A549 treated with CORT108297 at 1 μM for 4 hours (cell line): ENCODE measurements around the gene PANK2. TPM values are rescaled to one million over a fixed set of nuclear protein-coding genes. Genes with fewer than 3 reads are reported as not detected.

ENCODE experiments used
- total RNA-seq: library from RNA; stranded (reverse); fragments of 200-300 nt; extraction: Qiagen RNA extraction; gene quantifications from 5 replicates; pipeline ENCODE4 v1.2.3, GENCODE V29; 2022

The PANK2 gene
- total RNA-seq = 51.5 to 61.3 TPM (median 53.6 TPM) in 5 replicates

DNA sequence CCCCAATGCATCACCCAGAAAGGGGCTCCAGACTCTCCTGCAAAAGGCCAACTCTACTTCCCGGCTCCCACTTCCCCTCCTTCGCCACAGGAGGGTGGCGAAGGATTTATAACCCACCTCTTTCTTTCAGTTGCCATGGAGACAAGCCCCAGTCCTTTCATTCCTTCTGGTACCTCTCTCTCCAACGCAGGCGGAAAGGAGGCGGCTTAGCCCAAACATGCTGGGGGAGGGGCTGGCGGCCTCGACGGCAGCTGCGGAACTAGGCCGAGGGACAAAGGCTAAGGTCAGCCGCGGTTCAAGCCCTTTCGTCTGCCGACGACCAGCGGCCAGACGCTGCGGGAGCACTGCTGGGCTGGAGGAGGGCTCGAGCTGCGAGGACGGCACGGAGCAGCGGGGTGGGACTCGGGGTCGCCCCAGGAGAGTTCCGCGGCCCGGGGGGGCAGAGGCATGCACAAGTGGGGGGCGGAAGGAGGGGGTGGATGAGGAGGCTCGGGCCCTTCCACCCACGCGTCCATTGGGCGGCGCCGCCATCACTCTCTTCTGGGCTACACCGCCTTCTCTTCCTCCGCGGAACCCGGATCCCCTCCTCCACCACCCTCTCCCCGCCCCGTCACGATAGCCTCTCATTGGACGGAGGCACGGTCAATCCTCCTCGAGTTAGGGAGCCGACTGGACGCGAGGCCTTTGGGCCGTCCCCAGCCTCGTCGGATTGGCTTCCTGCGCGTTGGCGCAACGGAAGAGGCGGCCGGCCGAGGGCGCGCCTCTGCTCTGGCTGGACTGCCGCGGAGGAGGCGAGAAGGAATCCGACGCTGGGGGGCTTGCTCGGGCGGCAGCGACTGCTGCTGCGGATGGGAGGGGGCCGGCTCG lies at the start of gene PANK2:
PANK2 (plus strand) TSS at position 766 of the 867 bp plus-strand sequence.

DNA sequence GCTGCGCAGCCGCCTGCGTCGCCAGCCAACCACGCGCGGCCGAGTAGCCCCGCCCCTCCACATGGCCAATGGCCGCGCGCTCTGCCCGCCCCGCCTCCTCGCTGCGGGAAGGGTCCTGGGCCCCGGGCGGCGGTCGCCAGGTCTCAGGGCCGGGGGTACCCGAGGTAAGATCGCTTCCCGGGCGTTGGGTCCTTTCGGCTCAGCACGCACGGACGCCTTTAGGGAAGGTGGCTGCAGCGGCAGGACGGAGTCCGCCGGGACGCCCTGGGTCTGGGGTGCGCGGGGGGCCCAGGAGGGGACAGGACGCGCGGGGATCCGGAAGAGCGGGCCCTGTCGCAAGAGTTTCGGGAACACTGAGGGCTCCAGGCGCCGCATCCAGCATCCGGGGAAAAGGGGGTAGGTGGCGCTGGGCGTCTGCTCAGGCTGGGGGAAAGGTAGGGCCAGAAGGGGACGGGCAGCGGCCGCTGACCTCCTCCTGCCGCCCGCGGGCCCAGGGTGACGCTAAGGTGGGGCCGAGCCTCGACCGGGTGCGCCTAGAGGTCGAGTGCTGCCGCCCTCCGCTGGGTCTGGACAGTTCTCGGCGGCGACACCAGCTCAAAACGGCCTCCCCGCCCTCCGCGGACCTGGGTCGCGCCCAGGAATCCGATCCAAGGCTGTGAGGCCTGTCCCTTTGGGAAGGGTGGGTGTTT lies 42.3 kb upstream of the PANK2 start, which contains the start of gene MAVS:
MAVS (plus strand) TSS at position 95 of the 689 bp plus-strand sequence. CDS start 7,791 bp downstream, outside the sequence.

Other genes starting within 250 kb of the PANK2 start
- not detected in 5 replicates for gene GFRA4, start 226.0 kb upstream of the PANK2 start, total RNA-seq
- 0.03 to 0.07 TPM (median 0.05 TPM) in 4 of 5 replicates, not detected in the other for gene ADAM33, start 207.4 kb upstream of the PANK2 start, total RNA-seq
- 0.01 to 0.03 TPM (median 0.02 TPM) in 4 of 5 replicates, not detected in the other for gene SIGLEC1, start 176.8 kb upstream of the PANK2 start, total RNA-seq
- gene HSPA12B, start 156.7 kb upstream of the PANK2 start, total RNA-seq = 0.35 to 0.62 TPM (median 0.50 TPM) in 5 replicates
- 100 to 176 TPM (median 166 TPM) in 5 replicates for gene ADISSP, start 121.6 kb upstream of the PANK2 start, total RNA-seq
- 1.7 to 2.5 TPM (median 2.0 TPM) in 5 replicates for gene SPEF1, start 107.9 kb upstream of the PANK2 start, total RNA-seq
- gene CENPB, start 102.6 kb upstream of the PANK2 start, total RNA-seq = 88.9 to 130 TPM (median 123 TPM) in 5 replicates
- 188 to 231 TPM (median 225 TPM) in 5 replicates for gene CDC25B, start 93.1 kb upstream of the PANK2 start, total RNA-seq
- 12.9 to 19.8 TPM (median 17.4 TPM) in 5 replicates for gene AP5S1, start 68.8 kb upstream of the PANK2 start, total RNA-seq
- gene MAVS, start 42.6 kb upstream of the PANK2 start, total RNA-seq = 17.9 to 25.4 TPM (median 21.1 TPM) in 5 replicates
- 12.0 to 15.1 TPM (median 12.7 TPM) in 5 replicates for gene RNF24, start 126.2 kb downstream of the PANK2 start, total RNA-seq